Immature natural killer cell (primary cell): ENCODE data around the gene RAB6B. TPM values are rescaled to one million over a fixed set of nuclear protein-coding genes. Genes with fewer than 3 reads are reported as not detected.

Source experiments
- DNase-seq, 3 donors: peaks; one replicate each; pipeline ENCODE4 v3.0.0; 2022; ENCODE audit warnings: mixed read lengths in 1 of 3
- H3K27ac Mint-ChIP-seq, 6 donors: one replicate each; pipeline ENCODE4 v1.8.0; 2020; ENCODE audit warnings: mixed read lengths in 6 of 6, mild to moderate bottlenecking in 5 of 6, inconsistent platforms in 4 of 6, moderate library complexity in 3 of 6
- H3K27me3 Mint-ChIP-seq, 3 donors: one replicate each; pipeline ENCODE4 v1.8.0; 2020 to 2021; ENCODE audit warnings: low read depth in 3 of 3, mild to moderate bottlenecking in 3 of 3, mixed read lengths in 3 of 3, moderate library complexity in 3 of 3, inconsistent platforms in 1 of 3
- H3K36me3 Mint-ChIP-seq, 3 donors: one replicate each; pipeline ENCODE4 v1.8.0; 2020; ENCODE audit warnings: mixed read lengths in 3 of 3, inconsistent platforms in 2 of 3, mild to moderate bottlenecking in 2 of 3
- H3K4me1 Mint-ChIP-seq, 2 donors: one replicate each; pipeline ENCODE4 v1.8.0; 2020; ENCODE audit warnings: inconsistent platforms in 2 of 2, mild to moderate bottlenecking in 2 of 2, mixed read lengths in 2 of 2, moderate library complexity in 1 of 2
- H3K4me3 Mint-ChIP-seq, 5 donors: one replicate each; pipeline ENCODE4 v1.8.0; 2020; ENCODE audit warnings: mild to moderate bottlenecking in 5 of 5, mixed read lengths in 5 of 5, inconsistent platforms in 3 of 5, moderate library complexity in 3 of 5
- H3K9me3 Mint-ChIP-seq, 6 donors: one replicate each; pipeline ENCODE4 v1.8.0; 2020; ENCODE audit warnings: mild to moderate bottlenecking in 6 of 6, mixed read lengths in 6 of 6, inconsistent platforms in 4 of 6, moderate library complexity in 3 of 6
- polyA plus RNA-seq, 3 donors: library from polyadenylated mRNA; unstranded; fragments of 300-500 nt; fragmentation: Illumina TruSeq; gene quantifications; one replicate each; pipeline ENCODE4 v1.2.3, GENCODE V29; 2021

The RAB6B gene
- polyA plus RNA-seq: under 1 TPM in 2 of 3 donors, not detected in 1; 0.46 to 0.53 TPM

- DNase-seq: no peak
- Mint-ChIP-seq H3K9me3 (no peaks in the 10 kb centered on the region), H3K4me1 (peaks cover 0 to 5% of the 10 kb centered on the region in 2 donors), H3K4me3 (peak within 1 kb of the TSS; percentile 16 to 64 (median 53)), H3K36me3 (no peaks in the 10 kb centered on the region), H3K27me3 (peaks cover 3 to 8% (median 8%) of the 10 kb centered on the region in 3 donors), H3K27ac (no peak within 1 kb of the TSS)
Observed at GRCh38 chr3:133895208-133896001, at the start of gene RAB6B. TSS of gene RAB6B (minus strand) at chr3:133895882. CDS start at chr3:133895466, 416 bp downstream.

- Mint-ChIP-seq H3K9me3 (no peaks in the 10 kb centered on the region), H3K4me1 (peaks cover 7% of the 10 kb centered on the region in 2 donors), H3K4me3 (no peak overlapping the region), H3K36me3 (no peaks in the 10 kb centered on the region), H3K27me3 (peaks cover 3 to 8% (median 4%) of the 10 kb centered on the region in 3 donors), H3K27ac (no peak overlapping the region)
- no peak for DNase-seq
Observed at GRCh38 chr3:133944641-133945380, 49.1 kb upstream of the RAB6B start.

GRCh38 chr3:133944181-133944580 is 48.5 kb upstream of the RAB6B start:
- no peak overlapping the region for H3K27ac Mint-ChIP-seq
- no peak overlapping the region for H3K4me3 Mint-ChIP-seq
- peaks cover 7% of the 10 kb centered on the region in 2 donors for H3K4me1 Mint-ChIP-seq
- H3K27me3 Mint-ChIP-seq: peaks cover 3 to 8% (median 4%) of the 10 kb centered on the region in 3 donors
- DNase-seq: no peak
- no peaks in the 10 kb centered on the region for H3K36me3 Mint-ChIP-seq
- H3K9me3 Mint-ChIP-seq: no peaks in the 10 kb centered on the region

- Mint-ChIP-seq H3K27ac (no peak overlapping the region), H3K36me3 (no peaks in the 10 kb centered on the region), H3K27me3 (peaks cover 3 to 8% (median 4%) of the 10 kb centered on the region in 3 donors), H3K4me3 (no peak overlapping the region), H3K4me1 (peaks cover 7% of the 10 kb centered on the region in 2 donors), H3K9me3 (no peaks in the 10 kb centered on the region)
- no peak for DNase-seq
Observed at GRCh38 chr3:133943639-133944141, 48.0 kb upstream of the RAB6B start.

- Mint-ChIP-seq H3K4me1 (peaks cover 7% of the 10 kb centered on the region in 2 donors), H3K9me3 (no peaks in the 10 kb centered on the region), H3K27ac (no peak overlapping the region), H3K4me3 (no peak overlapping the region), H3K36me3 (no peaks in the 10 kb centered on the region), H3K27me3 (peaks cover 3 to 8% (median 4%) of the 10 kb centered on the region in 3 donors)
- DNase-seq: no peak
Observed at GRCh38 chr3:133943031-133943535, 47.4 kb upstream of the RAB6B start.

GRCh38 chr3:133941415-133941821 is 45.7 kb upstream of the RAB6B start:
- peaks cover 5 to 7% of the 10 kb centered on the region in 2 donors for H3K4me1 Mint-ChIP-seq
- H3K27ac Mint-ChIP-seq: no peak overlapping the region
- H3K36me3 Mint-ChIP-seq: no peaks in the 10 kb centered on the region
- H3K9me3 Mint-ChIP-seq: no peaks in the 10 kb centered on the region
- H3K4me3 Mint-ChIP-seq: no peak overlapping the region
- DNase-seq: no peak
- H3K27me3 Mint-ChIP-seq: peaks cover 2 to 8% (median 4%) of the 10 kb centered on the region in 3 donors

- no peaks in the 10 kb centered on the region for H3K36me3 Mint-ChIP-seq
- peaks cover 0 to 8% (median 2%) of the 10 kb centered on the region in 3 donors for H3K27me3 Mint-ChIP-seq
- no peak for DNase-seq
- H3K9me3 Mint-ChIP-seq: no peaks in the 10 kb centered on the region
- peaks cover 4 to 7% of the 10 kb centered on the region in 2 donors for H3K4me1 Mint-ChIP-seq
- no peak overlapping the region for H3K4me3 Mint-ChIP-seq
- no peak overlapping the region for H3K27ac Mint-ChIP-seq
Observed at GRCh38 chr3:133940536-133940935, 44.9 kb upstream of the RAB6B start.

- peaks cover 4 to 7% of the 10 kb centered on the region in 2 donors for H3K4me1 Mint-ChIP-seq
- no peak overlapping the region for H3K27ac Mint-ChIP-seq
- H3K36me3 Mint-ChIP-seq: no peaks in the 10 kb centered on the region
- H3K9me3 Mint-ChIP-seq: no peaks in the 10 kb centered on the region
- H3K4me3 Mint-ChIP-seq: no peak overlapping the region
- DNase-seq: no peak
- H3K27me3 Mint-ChIP-seq: peaks cover 0 to 8% (median 2%) of the 10 kb centered on the region in 3 donors
Observed at GRCh38 chr3:133939463-133939835, 43.8 kb upstream of the RAB6B start.

GRCh38 chr3:133938770-133939462 is 43.2 kb upstream of the RAB6B start:
- Mint-ChIP-seq H3K27me3 (peaks cover 0 to 8% (median 2%) of the 10 kb centered on the region in 3 donors), H3K4me1 (peaks cover 4 to 7% of the 10 kb centered on the region in 2 donors), H3K27ac (no peak overlapping the region), H3K36me3 (no peaks in the 10 kb centered on the region), H3K9me3 (no peaks in the 10 kb centered on the region), H3K4me3 (no peak overlapping the region)
- DNase-seq: no peak

- no peaks in the 10 kb centered on the region for H3K9me3 Mint-ChIP-seq
- no peak overlapping the region for H3K4me3 Mint-ChIP-seq
- peaks cover 4 to 7% of the 10 kb centered on the region in 2 donors for H3K4me1 Mint-ChIP-seq
- no peak overlapping the region for H3K27ac Mint-ChIP-seq
- H3K27me3 Mint-ChIP-seq: peaks cover 0 to 7% (median 2%) of the 10 kb centered on the region in 3 donors
- DNase-seq: no peak
- no peaks in the 10 kb centered on the region for H3K36me3 Mint-ChIP-seq
Observed at GRCh38 chr3:133937756-133938601, 42.3 kb upstream of the RAB6B start.

- H3K4me3 Mint-ChIP-seq: no peak overlapping the region
- H3K27ac Mint-ChIP-seq: no peak overlapping the region
- H3K36me3 Mint-ChIP-seq: no peaks in the 10 kb centered on the region
- no peaks in the 10 kb centered on the region for H3K9me3 Mint-ChIP-seq
- H3K27me3 Mint-ChIP-seq: peaks cover 0 to 3% (median 0%) of the 10 kb centered on the region in 3 donors
- peaks cover under 1 to 2% of the 10 kb centered on the region in 2 donors for H3K4me1 Mint-ChIP-seq
- no peak for DNase-seq
Observed at GRCh38 chr3:133937061-133937686, 41.5 kb upstream of the RAB6B start.
